ENCODE results near the gene ATP13A4.

GRCh38 chr3:193499801-193500485 is 54.8 kb downstream of the ATP13A4 start:
- TF ChIP-seq POLR2A (IDR thresholded peaks at IDR 0.05) (no peak), CTCF (IDR thresholded peaks at IDR 0.05) (no peak)
